HepG2 (cell line): Measurements from ENCODE around the gene SERPINB6. TPM values are rescaled to one million over a fixed set of nuclear protein-coding genes. Genes with fewer than 3 reads are reported as not detected.

Experiments
- ATAC-seq: fragments of 200-7000 bp; cut with Tn5 transposase; 3 replicates; pipeline ENCODE4 v1.9.1; 2020; ENCODE audit warnings: mild to moderate bottlenecking, moderate library complexity
- BruUV-seq: library from RNA; stranded (reverse); fragments of 400-500 nt; replicated peaks from 2 replicates; lab custom pipeline; 2021; lab: Mats Ljungman, UMichigan
- CTCF ChIA-PET: fragments of 300-600 bp; formaldehyde crosslinking; extraction: SDS; loops from one replicate; lab custom pipeline; 2021; ENCODE audit warnings: low total read pairs, inconsistent platforms, low intra/inter-chr PET ratio; lab: Yijun Ruan, JAX
- POLR2A ChIA-PET: fragments of 350-600 bp; sonication (Branson Sonifier 250); formaldehyde crosslinking; loops from one replicate; lab custom pipeline; 2020; ENCODE audit warnings: antibody characterized with exemption, inconsistent platforms; lab: Yijun Ruan, JAX
- DNase-seq: peaks from one replicate; pipeline ENCODE4 v3.0.0-alpha.2; 2015; ENCODE audit warnings: low spot score
- FAIRE-seq: peaks from 3 replicates; lab custom pipeline; 2011; peaks lifted over from hg19 to GRCh38; lab: Jason Lieb, UNC
- H2AFZ ChIP-seq: one replicate; pipeline ENCODE4 v1.6.1; 2011; ENCODE audit warnings: low read length, inconsistent platforms
- H3K27ac ChIP-seq: fragments of 300-600 bp; 3 replicates; pipeline ENCODE4 v1.8.0; 2011; ENCODE audit warnings: mixed run types, mild to moderate bottlenecking, mixed read lengths, low read length, inconsistent platforms; ENCODE audit not compliant: insufficient read depth; ENCODE audit errors: extremely low read length
- H3K27me3 ChIP-seq, 2 experiments: fragments of 200-600 bp in 1 of 2; 2 replicates in 1 of 2; 3 replicates in 1 of 2; pipeline versions ENCODE4 v1.6.0 to v1.8.0; 2011; ENCODE audit warnings: low read length in 2 of 2, mild to moderate bottlenecking in 2 of 2, moderate library complexity in 2 of 2, inconsistent platforms in 1 of 2; ENCODE audit not compliant: insufficient read depth in 2 of 2, control insufficient read depth in 1 of 2
- H3K36me3 ChIP-seq, 2 experiments: fragments of 200-600 bp in 1 of 2; replicated peaks in 1 of 2; 2 replicates in 1 of 2; 3 replicates in 1 of 2; pipeline versions ENCODE4 v1.5.1 to v1.8.0; 2011; ENCODE audit warnings: low read length in 2 of 2, inconsistent platforms in 1 of 2; ENCODE audit not compliant: insufficient read depth in 2 of 2, control insufficient read depth in 1 of 2
- H3K4me1 ChIP-seq: 2 replicates; pipeline ENCODE4 v1.5.1; 2012; ENCODE audit warnings: low read length, inconsistent platforms; ENCODE audit not compliant: insufficient read depth
- H3K4me2 ChIP-seq: 2 replicates; pipeline ENCODE4 v1.6.0; 2011; ENCODE audit warnings: low read depth, low read length, inconsistent platforms
- H3K4me3 ChIP-seq, 3 experiments: fragments of 200-600 bp in 1 of 3; sonication (generic), shearing (Covaris generic) in 1 of 3; replicated peaks in 1 of 3; 2 replicates each; pipeline ENCODE4 v1.5.1; 2011 to 2016; ENCODE audit warnings: low read length in 3 of 3, inconsistent platforms in 2 of 3, low read depth in 2 of 3, mild to moderate bottlenecking in 2 of 3, control low read depth in 1 of 3, mixed read lengths in 1 of 3; ENCODE audit not compliant: insufficient read depth in 1 of 3
- H3K79me2 ChIP-seq: one replicate; pipeline ENCODE4 v1.6.1; 2011; ENCODE audit warnings: low read length, inconsistent platforms; ENCODE audit not compliant: insufficient read depth
- H3K9ac ChIP-seq: 2 replicates; pipeline ENCODE4 v1.6.0; 2011; ENCODE audit warnings: mild to moderate bottlenecking, low read depth, low read length, inconsistent platforms; ENCODE audit not compliant: insufficient read depth
- H3K9me3 ChIP-seq: 2 replicates; pipeline ENCODE4 v1.5.1; 2012; ENCODE audit warnings: mild to moderate bottlenecking, low read length
- H4K20me1 ChIP-seq: 2 replicates; pipeline ENCODE4 v1.6.0; 2011; ENCODE audit warnings: inconsistent platforms, mild to moderate bottlenecking, low read length, moderate library complexity; ENCODE audit not compliant: insufficient read depth
- ATF7-NPFF ChIP-seq: sonication (generic); formaldehyde crosslinking; IDR thresholded peaks from 2 replicates; pipeline ENCODE4 v1.8.1; 2023; ENCODE audit warnings: mild to moderate bottlenecking, low read depth, missing genetic modification reagents, moderate library complexity
- JUNB ChIP-seq: sonication (generic); formaldehyde crosslinking; IDR thresholded peaks from 2 replicates; pipeline ENCODE4 v1.8.0; 2022; ENCODE audit warnings: missing genetic modification reagents, mild to moderate bottlenecking, borderline replicate concordance
- MAF1 ChIP-seq: sonication (generic); formaldehyde crosslinking; IDR thresholded peaks from 2 replicates; pipeline ENCODE4 v1.5.0; 2020; ENCODE audit warnings: missing genetic modification reagents, borderline replicate concordance
- MXD4 ChIP-seq: IDR thresholded peaks from 2 replicates; pipeline ENCODE4 v1.6.1; 2016; ENCODE audit warnings: mild to moderate bottlenecking, missing biosample characterization, missing genetic modification reagents
- RBM22 ChIP-seq: fragments of 200-400 bp; formaldehyde crosslinking; optimal IDR thresholded peaks from 2 replicates; pipeline ENCODE3; 2017; ENCODE audit warnings: mild to moderate bottlenecking, low read length, moderate library complexity
- SMARCC2 ChIP-seq: fragments of 450-650 bp; IDR thresholded peaks from 2 replicates; pipeline ENCODE4 v1.6.1; 2017; ENCODE audit warnings: antibody characterized with exemption, mild to moderate bottlenecking
- TAF15 ChIP-seq: fragments of 200-400 bp; formaldehyde crosslinking; IDR thresholded peaks from one replicate; pipeline ENCODE4 v1.6.1; 2018; ENCODE audit warnings: mild to moderate bottlenecking, low read depth, low read length; ENCODE audit not compliant: poor library complexity, severe bottlenecking
- TOE1 ChIP-seq: sonication (generic); formaldehyde crosslinking; IDR thresholded peaks from 2 replicates; pipeline ENCODE4 v1.4.0; 2020; ENCODE audit warnings: mild to moderate bottlenecking, missing genetic modification reagents
- ZNF34 ChIP-seq: sonication (generic); formaldehyde crosslinking; IDR thresholded peaks from 2 replicates; pipeline ENCODE4 v1.4.0; 2020; ENCODE audit warnings: mild to moderate bottlenecking, missing genetic modification reagents, borderline replicate concordance
- ZSCAN12 ChIP-seq: sonication (generic); formaldehyde crosslinking; IDR thresholded peaks from 2 replicates; pipeline ENCODE4 v1.9.0; 2021; ENCODE audit warnings: mild to moderate bottlenecking, missing genetic modification reagents
- WGBS: methylation state at CpG from one replicate; pipeline ENCODE4 v1.1.6; 2017; ENCODE audit warnings: low lambda C conversion rate; 5-methylcytosine and 5-hydroxymethylcytosine counted together
- in situ Hi-C: cut with HindIII; loops from 2 replicates; pipeline ENCODE4 v1.10.0; 2017; ENCODE audit warnings: low pct_unique_long_range_greater_than_20kb; ENCODE audit not compliant: extremely low pct_ligation_motif_present
- intact Hi-C: fragments of 100-400 bp; cut with micrococcal nuclease; formaldehyde crosslinking; loops from one replicate; pipeline ENCODE4 v1.10.0; 2022; ENCODE audit not compliant: unreplicated experiment
- polyA plus RNA-seq, 8 experiments: library from polyadenylated mRNA; depleted of rRNA in 3 of 8; stranded (reverse) in 7 of 8; unstranded in 1 of 8; fragments of >200 nt; fragmentation: Illumina TruSeq in 4 of 8; extraction: Trizol in 4 of 8; gene quantifications; 2 replicates each; pipeline versions ENCODE4 v1.2.1 to v1.2.3, GENCODE V29; 2011 to 2016; ENCODE audit warnings: low read depth in 4 of 8, missing spikeins in 1 of 8, mixed read lengths in 1 of 8; ENCODE audit not compliant: insufficient read depth in 1 of 8
- total RNA-seq, 5 experiments: library from RNA; depleted of rRNA; stranded (reverse); fragments of >200 nt; fragmentation: Illumina TruSeq; extraction: Trizol; gene quantifications; 2 replicates each; pipeline ENCODE4 v1.2.3, GENCODE V29; 2016; ENCODE audit warnings: low read depth in 1 of 5
- TF ChIP-seq, protein P1 (sequence below): sonication (generic); formaldehyde crosslinking; IDR thresholded peaks from 2 replicates; pipeline ENCODE4 v1.9.0; 2021; ENCODE audit warnings: missing genetic modification reagents, borderline replicate concordance
- TF ChIP-seq, protein P2 (sequence below): sonication (generic); formaldehyde crosslinking; conservative IDR thresholded peaks from 2 replicates; pipeline ENCODE4 v1.4.0; 2020; ENCODE audit warnings: missing genetic modification reagents
- TF ChIP-seq, protein P3 (sequence below): sonication (generic); formaldehyde crosslinking; IDR thresholded peaks from 2 replicates; pipeline ENCODE4 v1.8.0; 2023; ENCODE audit warnings: mild to moderate bottlenecking, missing genetic modification reagents

The SERPINB6 gene
- total and polyA plus RNA-seq, 2 of the 13 experiments (the other 11 are each of a cell fraction or from before 2014, with no cell fraction given) = 38.2 to 61.3 TPM

GRCh38 chr6:3007571-3007970, 36.2 kb upstream of the SERPINB6 start:
- no peak overlapping the region for H3K27ac ChIP-seq
- 98% methylated on average over 3 of the region's 3 CpGs for WGBS
- ChIA-PET CTCF (no interaction called here), POLR2A (interaction anchor here (1.3 kb wide), 1 partner anchor 8 kb away, joined by 6 read pairs; the partner anchor contains the start of gene NQO2)
- H3K36me3 ChIP-seq = peaks cover 19 to 43% of the 10 kb centered on the region in 2 experiments
- H2AFZ ChIP-seq = no peak overlapping the region
- no peak for FAIRE-seq
- no peak for DNase-seq
- H3K79me2 ChIP-seq = no peaks in the 10 kb centered on the region
- intact Hi-C loops = no loop called here
- TF ChIP-seq TAF15 (no peak), RBM22 (no peak), ATF7-NPFF (CRISPR knock-in tag) (no peak)
- ATAC-seq = no peak
- BruUV-seq = no TSS peak
- no peak overlapping the region for H3K4me3 ChIP-seq
- H4K20me1 ChIP-seq = no peaks in the 10 kb centered on the region
- H3K9ac ChIP-seq = no peak overlapping the region
- no peak overlapping the region for H3K4me2 ChIP-seq
- H3K9me3 ChIP-seq = peaks cover 16% of the 10 kb centered on the region
- no peaks in the 10 kb centered on the region for H3K27me3 ChIP-seq
- peaks cover 14% of the 10 kb centered on the region for H3K4me1 ChIP-seq
- in situ Hi-C loops = no loop called here

- FAIRE-seq = no peak
- H3K4me2 ChIP-seq = no peak overlapping the region
- TF ChIP-seq MXD4 (CRISPR knock-in tag) = no peak
- no peak for TF ChIP-seq SMARCC2
- no peak for TF ChIP-seq ZNF34 (CRISPR knock-in tag)
- TF ChIP-seq ZSCAN12 (CRISPR knock-in tag) = no peak
- TF ChIP-seq, protein P1, sequence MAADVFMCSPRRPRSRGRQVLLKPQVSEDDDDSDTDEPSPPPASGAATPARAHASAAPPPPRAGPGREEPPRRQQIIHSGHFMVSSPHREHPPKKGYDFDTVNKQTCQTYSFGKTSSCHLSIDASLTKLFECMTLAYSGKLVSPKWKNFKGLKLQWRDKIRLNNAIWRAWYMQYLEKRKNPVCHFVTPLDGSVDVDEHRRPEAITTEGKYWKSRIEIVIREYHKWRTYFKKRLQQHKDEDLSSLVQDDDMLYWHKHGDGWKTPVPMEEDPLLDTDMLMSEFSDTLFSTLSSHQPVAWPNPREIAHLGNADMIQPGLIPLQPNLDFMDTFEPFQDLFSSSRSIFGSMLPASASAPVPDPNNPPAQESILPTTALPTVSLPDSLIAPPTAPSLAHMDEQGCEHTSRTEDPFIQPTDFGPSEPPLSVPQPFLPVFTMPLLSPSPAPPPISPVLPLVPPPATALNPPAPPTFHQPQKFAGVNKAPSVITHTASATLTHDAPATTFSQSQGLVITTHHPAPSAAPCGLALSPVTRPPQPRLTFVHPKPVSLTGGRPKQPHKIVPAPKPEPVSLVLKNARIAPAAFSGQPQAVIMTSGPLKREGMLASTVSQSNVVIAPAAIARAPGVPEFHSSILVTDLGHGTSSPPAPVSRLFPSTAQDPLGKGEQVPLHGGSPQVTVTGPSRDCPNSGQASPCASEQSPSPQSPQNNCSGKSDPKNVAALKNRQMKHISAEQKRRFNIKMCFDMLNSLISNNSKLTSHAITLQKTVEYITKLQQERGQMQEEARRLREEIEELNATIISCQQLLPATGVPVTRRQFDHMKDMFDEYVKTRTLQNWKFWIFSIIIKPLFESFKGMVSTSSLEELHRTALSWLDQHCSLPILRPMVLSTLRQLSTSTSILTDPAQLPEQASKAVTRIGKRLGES = no peak
- TF ChIP-seq, protein P2, sequence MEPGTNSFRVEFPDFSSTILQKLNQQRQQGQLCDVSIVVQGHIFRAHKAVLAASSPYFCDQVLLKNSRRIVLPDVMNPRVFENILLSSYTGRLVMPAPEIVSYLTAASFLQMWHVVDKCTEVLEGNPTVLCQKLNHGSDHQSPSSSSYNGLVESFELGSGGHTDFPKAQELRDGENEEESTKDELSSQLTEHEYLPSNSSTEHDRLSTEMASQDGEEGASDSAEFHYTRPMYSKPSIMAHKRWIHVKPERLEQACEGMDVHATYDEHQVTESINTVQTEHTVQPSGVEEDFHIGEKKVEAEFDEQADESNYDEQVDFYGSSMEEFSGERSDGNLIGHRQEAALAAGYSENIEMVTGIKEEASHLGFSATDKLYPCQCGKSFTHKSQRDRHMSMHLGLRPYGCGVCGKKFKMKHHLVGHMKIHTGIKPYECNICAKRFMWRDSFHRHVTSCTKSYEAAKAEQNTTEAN (CRISPR knock-in tag) = no peak
- no peak for TF ChIP-seq JUNB (CRISPR knock-in tag)
- TF ChIP-seq TOE1 = no peak
- TF ChIP-seq MAF1 (CRISPR knock-in tag) = no peak
- TF ChIP-seq, protein P3, sequence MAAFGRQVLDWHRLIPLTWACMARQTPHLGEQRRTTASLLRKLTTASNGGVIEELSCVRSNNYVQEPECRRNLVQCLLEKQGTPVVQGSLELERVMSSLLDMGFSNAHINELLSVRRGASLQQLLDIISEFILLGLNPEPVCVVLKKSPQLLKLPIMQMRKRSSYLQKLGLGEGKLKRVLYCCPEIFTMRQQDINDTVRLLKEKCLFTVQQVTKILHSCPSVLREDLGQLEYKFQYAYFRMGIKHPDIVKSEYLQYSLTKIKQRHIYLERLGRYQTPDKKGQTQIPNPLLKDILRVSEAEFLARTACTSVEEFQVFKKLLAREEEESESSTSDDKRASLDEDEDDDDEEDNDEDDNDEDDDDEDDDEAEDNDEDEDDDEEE (CRISPR knock-in tag) = no peak
Observed at GRCh38 chr6:3006476-3006875, 35.1 kb upstream of the SERPINB6 start.

More at GRCh38 chr6:3006476-3006875, 35.1 kb upstream of the SERPINB6 start:
- Histone ChIP-seq H3K36me3 (peaks cover 13 to 32% of the 10 kb centered on the region in 2 experiments), H3K9me3 (peaks cover 7% of the 10 kb centered on the region), H2AFZ (no peak overlapping the region), H3K4me1 (peaks cover 23% of the 10 kb centered on the region), H3K27ac (no peak overlapping the region), H3K9ac (no peak overlapping the region), H3K4me3 (no peak overlapping the region), H3K27me3 (no peaks in the 10 kb centered on the region), H4K20me1 (0 out of 2 replicates have a peak, but pooled peaks cover 3% of the 10 kb centered on the region), H3K79me2 (no peaks in the 10 kb centered on the region)
- CTCF ChIA-PET = no interaction called here
- no peak for DNase-seq
- no TSS peak for BruUV-seq
- ATAC-seq = no peak
- in situ Hi-C loops = no loop called here
- POLR2A ChIA-PET = no interaction called here
- WGBS = 98% methylated on average over 5 of the region's 5 CpGs
- intact Hi-C loops = no loop called here
